UCSD-AML1 (cell line): ENCODE results near the gene AICDA.

Experiments used
- DNase-seq: peaks from one replicate; lab custom pipeline; 2025; ENCODE audit not compliant: unreplicated experiment; lab: John Stamatoyannopoulos, UW

Gene AICDA

DNA sequence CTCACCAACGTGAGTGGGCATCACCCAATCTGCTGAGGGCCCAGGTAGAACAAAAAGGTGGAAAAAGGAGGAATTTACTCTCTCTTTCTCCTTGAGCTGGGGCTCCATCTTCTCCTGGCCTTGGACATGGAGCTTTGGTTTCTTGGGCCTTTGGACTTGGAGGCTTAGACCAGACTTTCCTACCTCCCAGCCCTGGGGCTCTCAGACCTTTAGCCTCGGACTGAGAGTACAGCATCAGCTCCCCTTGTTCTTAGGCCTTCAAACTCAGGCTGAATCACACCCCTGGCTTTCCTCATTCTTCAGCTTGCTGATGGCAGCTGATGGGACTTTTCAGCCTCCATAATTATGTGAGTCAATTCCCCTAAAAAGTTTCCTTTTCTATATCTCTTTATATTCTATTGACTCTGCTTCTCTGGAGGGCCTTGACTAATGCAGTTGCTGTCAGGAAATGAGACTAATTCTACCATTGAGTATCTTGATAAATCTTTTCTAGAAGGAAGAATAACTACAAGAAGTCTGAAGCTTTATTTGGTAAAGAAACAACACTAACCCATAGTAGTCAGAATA, 56.0 kb downstream of the AICDA start:
- no peak for DNase-seq

DNA sequence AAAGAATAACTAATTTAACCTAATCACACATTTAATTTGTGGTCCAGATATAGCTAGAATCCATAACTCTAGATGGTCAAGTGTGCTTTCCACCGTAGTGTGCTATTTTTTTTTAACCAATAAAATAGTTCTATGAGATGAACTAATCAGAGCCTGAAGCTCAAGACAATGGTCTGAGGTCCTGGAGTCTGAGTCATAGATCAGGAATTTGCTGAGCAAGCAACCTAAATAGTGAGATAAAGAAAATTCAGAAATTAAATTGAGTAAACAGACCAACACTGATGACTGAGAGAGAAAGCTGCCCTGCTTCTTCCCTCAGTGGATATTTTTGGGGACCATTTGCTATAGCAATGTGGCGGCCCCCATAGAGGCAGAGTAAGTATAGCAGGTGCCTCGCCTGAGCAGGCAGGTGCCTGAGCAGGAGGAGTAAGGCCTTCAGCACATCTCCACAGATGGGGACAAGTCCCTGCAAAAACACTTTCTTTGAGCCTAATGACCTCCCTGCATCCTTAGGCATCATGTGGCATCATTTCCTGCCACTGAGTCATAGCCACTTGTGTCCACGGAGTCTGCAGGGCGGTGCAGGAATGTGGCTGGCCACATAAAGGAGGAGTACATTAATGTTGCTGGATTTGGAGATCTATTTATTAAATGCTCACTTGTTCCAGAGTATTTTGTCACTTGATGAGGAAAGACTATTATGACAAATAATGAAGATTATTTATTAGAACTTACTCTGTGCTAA, 58.0 kb downstream of the AICDA start:
- no peak for DNase-seq

DNA sequence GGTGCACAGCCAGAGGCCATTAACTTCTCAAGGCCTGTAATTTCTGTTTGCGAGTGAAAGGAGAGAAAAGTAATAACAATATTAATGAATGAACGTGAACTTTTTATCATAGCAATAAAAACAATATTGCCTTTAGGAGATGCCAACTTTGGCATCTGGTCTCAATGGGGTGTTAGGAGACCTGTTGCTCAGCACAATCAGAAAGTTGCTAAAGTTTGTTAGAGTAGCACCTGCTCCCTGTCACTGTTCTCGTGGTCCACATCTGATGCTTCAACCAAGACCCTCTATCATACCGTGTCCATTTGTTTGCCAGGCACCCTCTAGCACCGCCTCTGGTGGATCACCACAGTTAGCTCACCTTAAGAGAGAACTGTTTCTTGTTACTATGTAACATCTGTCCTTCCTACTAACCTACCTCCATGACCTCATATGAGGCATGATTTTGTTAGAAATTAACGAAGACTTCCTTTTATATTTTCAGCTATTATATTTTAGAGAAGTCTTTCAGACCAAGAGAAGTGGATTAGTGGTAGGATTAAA, 59.5 kb downstream of the AICDA start:
- DNase-seq: no peak
